WTC11 (cell line): ENCODE measurements around the gene SNX9.

ENCODE experiments used
- CREM ChIP-seq: sonication (generic); formaldehyde crosslinking; IDR thresholded peaks from 2 replicates; pipeline ENCODE4 v1.8.1; 2022; ENCODE audit warnings: mild to moderate bottlenecking, missing genetic modification reagents, moderate library complexity
- GABPB1 ChIP-seq: sonication (generic); formaldehyde crosslinking; IDR thresholded peaks from 2 replicates; pipeline ENCODE4 v1.8.1; 2023; ENCODE audit warnings: mild to moderate bottlenecking, missing genetic modification reagents
- KAT7 ChIP-seq: sonication (generic); formaldehyde crosslinking; IDR thresholded peaks from 2 replicates; pipeline ENCODE4 v1.8.1; 2023; ENCODE audit warnings: missing genetic modification reagents, mild to moderate bottlenecking, borderline replicate concordance
- SMAD4 ChIP-seq: sonication (generic); formaldehyde crosslinking; IDR thresholded peaks from 2 replicates; pipeline ENCODE4 v1.8.0; 2022; ENCODE audit warnings: mild to moderate bottlenecking, missing genetic modification reagents
- SP1 ChIP-seq: sonication (generic); formaldehyde crosslinking; conservative IDR thresholded peaks from 2 replicates; pipeline ENCODE4 v1.8.1; 2022; ENCODE audit warnings: missing genetic modification reagents
- TF ChIP-seq, protein P1 (sequence below): fragments of 200-600 bp; IDR thresholded peaks from 2 replicates; pipeline ENCODE4 v1.8.0; 2022; ENCODE audit warnings: antibody characterized with exemption
- TF ChIP-seq, protein P2 (sequence below): sonication (generic); formaldehyde crosslinking; IDR thresholded peaks from 2 replicates; pipeline ENCODE4 v1.8.1; 2022; ENCODE audit warnings: low read depth, mild to moderate bottlenecking, moderate library complexity, missing genetic modification reagents, borderline replicate concordance
- TF ChIP-seq, protein P3 (sequence below): sonication (generic); formaldehyde crosslinking; conservative IDR thresholded peaks from 2 replicates; pipeline ENCODE4 v1.8.1; 2022; ENCODE audit warnings: mild to moderate bottlenecking, missing genetic modification reagents
- TF ChIP-seq, protein P4 (sequence below): sonication (generic); formaldehyde crosslinking; IDR thresholded peaks from 2 replicates; pipeline ENCODE4 v1.8.0; 2023; ENCODE audit warnings: missing genetic modification reagents
- TF ChIP-seq, protein P5 (sequence below): sonication (generic); formaldehyde crosslinking; IDR thresholded peaks from 2 replicates; pipeline ENCODE4 v1.8.1; 2022; ENCODE audit warnings: low read depth, missing genetic modification reagents, borderline replicate concordance
- TF ChIP-seq, protein P6 (sequence below): fragments of 250-450 bp; sonication (Bioruptor Pico); conservative IDR thresholded peaks from 2 replicates; pipeline ENCODE4 v1.9.0; 2021; ENCODE audit warnings: mild to moderate bottlenecking

DNA sequence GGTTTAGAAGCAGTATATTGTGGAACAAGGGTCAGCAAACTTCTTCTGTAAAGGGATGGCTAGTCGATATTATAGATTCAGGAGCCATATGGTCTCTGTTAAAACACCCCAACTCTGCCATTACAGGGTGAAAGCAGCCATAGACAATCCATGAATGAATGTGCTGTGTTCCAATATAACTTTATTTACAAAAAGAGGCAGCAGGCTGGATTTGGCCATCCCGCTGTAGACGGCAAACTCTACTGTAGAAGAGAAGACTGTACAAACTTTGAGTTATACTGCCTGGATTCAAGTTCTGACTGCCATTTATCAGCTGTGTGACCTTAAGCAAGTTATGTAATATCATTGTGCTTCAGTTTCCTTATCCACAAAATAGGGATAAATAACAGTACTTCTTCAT, 33.7 kb upstream of the SNX9 start:
- TF ChIP-seq CREM (CRISPR knock-in tag) (no peak), KAT7 (CRISPR knock-in tag) (no peak), SP1 (CRISPR knock-in tag) (no peak), SMAD4 (no peak), GABPB1 (CRISPR knock-in tag) (no peak)
- TF ChIP-seq, protein P1, sequence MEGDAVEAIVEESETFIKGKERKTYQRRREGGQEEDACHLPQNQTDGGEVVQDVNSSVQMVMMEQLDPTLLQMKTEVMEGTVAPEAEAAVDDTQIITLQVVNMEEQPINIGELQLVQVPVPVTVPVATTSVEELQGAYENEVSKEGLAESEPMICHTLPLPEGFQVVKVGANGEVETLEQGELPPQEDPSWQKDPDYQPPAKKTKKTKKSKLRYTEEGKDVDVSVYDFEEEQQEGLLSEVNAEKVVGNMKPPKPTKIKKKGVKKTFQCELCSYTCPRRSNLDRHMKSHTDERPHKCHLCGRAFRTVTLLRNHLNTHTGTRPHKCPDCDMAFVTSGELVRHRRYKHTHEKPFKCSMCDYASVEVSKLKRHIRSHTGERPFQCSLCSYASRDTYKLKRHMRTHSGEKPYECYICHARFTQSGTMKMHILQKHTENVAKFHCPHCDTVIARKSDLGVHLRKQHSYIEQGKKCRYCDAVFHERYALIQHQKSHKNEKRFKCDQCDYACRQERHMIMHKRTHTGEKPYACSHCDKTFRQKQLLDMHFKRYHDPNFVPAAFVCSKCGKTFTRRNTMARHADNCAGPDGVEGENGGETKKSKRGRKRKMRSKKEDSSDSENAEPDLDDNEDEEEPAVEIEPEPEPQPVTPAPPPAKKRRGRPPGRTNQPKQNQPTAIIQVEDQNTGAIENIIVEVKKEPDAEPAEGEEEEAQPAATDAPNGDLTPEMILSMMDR = no peak
- TF ChIP-seq, protein P2, sequence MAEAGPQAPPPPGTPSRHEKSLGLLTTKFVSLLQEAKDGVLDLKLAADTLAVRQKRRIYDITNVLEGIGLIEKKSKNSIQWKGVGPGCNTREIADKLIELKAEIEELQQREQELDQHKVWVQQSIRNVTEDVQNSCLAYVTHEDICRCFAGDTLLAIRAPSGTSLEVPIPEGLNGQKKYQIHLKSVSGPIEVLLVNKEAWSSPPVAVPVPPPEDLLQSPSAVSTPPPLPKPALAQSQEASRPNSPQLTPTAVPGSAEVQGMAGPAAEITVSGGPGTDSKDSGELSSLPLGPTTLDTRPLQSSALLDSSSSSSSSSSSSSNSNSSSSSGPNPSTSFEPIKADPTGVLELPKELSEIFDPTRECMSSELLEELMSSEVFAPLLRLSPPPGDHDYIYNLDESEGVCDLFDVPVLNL (CRISPR knock-in tag) = no peak
- TF ChIP-seq, protein P3, sequence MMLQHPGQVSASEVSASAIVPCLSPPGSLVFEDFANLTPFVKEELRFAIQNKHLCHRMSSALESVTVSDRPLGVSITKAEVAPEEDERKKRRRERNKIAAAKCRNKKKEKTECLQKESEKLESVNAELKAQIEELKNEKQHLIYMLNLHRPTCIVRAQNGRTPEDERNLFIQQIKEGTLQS (CRISPR knock-in tag) = no peak
- TF ChIP-seq, protein P4, sequence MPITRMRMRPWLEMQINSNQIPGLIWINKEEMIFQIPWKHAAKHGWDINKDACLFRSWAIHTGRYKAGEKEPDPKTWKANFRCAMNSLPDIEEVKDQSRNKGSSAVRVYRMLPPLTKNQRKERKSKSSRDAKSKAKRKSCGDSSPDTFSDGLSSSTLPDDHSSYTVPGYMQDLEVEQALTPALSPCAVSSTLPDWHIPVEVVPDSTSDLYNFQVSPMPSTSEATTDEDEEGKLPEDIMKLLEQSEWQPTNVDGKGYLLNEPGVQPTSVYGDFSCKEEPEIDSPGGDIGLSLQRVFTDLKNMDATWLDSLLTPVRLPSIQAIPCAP = no peak
- TF ChIP-seq, protein P5, sequence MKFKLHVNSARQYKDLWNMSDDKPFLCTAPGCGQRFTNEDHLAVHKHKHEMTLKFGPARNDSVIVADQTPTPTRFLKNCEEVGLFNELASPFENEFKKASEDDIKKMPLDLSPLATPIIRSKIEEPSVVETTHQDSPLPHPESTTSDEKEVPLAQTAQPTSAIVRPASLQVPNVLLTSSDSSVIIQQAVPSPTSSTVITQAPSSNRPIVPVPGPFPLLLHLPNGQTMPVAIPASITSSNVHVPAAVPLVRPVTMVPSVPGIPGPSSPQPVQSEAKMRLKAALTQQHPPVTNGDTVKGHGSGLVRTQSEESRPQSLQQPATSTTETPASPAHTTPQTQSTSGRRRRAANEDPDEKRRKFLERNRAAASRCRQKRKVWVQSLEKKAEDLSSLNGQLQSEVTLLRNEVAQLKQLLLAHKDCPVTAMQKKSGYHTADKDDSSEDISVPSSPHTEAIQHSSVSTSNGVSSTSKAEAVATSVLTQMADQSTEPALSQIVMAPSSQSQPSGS (CRISPR knock-in tag) = no peak
- TF ChIP-seq, protein P6, sequence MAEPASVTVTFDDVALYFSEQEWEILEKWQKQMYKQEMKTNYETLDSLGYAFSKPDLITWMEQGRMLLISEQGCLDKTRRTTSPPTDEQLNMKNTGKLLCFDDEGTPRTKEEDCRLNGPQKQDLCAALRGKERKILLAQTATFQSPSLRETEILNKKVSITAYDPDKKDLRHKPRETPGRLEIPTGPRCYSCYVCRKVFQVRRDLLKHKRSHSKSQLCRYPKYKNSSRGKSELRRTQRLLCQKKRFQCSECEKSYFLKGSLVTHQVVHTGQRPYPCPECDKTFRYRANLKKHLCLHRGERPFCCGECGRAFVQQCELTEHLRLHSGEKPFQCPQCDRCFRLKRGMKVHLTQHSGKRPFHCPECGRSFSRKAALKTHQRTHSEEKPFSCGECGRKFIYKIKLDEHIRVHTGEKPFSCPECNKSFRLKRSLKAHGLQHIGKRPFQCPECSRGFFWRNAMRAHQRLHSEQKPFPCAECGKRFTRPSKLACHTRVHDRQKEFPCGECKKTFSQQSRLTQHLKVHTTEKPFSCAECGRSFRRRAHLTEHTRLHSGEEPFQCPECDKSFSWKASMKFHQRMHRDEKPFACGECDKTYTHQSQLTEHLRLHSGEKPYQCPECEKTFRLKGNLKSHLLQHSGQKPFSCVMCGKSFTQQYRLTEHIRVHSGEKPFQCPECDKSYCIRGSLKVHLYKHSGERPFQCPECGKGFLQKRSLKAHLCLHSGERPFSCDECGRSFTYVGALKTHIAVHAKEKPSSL (CRISPR knock-in tag) = no peak
